Esophagus muscularis mucosa (tissue), 4 donors: ENCODE data around the gene LONP1. TPM values are rescaled to one million over a fixed set of nuclear protein-coding genes. Genes with fewer than 3 reads are reported as not detected.
"Not testable (repeated sequence)": the region's sequence is repeated elsewhere in the genome, so short reads cannot be mapped to it uniquely, and the experiment has no call there.

Experiments used
- DNase-seq: peaks from one replicate; pipeline ENCODE4 v3.0.0-alpha.2; 2017; ENCODE audit errors: extremely low spot score
- H3K27ac ChIP-seq, 4 donors: fragments of 200-600 bp; sonication (generic); replicated peaks in 1 of 4; 1 replicate in 3 of 4; 2 replicates in 1 of 4; pipeline ENCODE4 v1.5.1; 2016 to 2019; ENCODE audit warnings: mild to moderate bottlenecking in 1 of 4
- H3K27me3 ChIP-seq, 4 donors: fragments of 200-600 bp; sonication (generic); one replicate each; pipeline versions ENCODE4 v1.5.1 to v1.6.0; 2016 to 2019
- H3K36me3 ChIP-seq, 4 donors: fragments of 200-600 bp; sonication (generic); one replicate each; pipeline ENCODE4 v1.5.1; 2016 to 2019
- H3K4me1 ChIP-seq, 4 donors: fragments of 200-600 bp; sonication (generic); one replicate each; pipeline ENCODE4 v1.5.1; 2016 to 2019
- H3K4me3 ChIP-seq, 4 donors: fragments of 200-600 bp; sonication (generic); 1 replicate in 2 of 4; 2 replicates in 2 of 4; pipeline ENCODE4 v1.5.1; 2016 to 2019; ENCODE audit warnings: mild to moderate bottlenecking in 4 of 4, moderate library complexity in 1 of 4
- H3K9me3 ChIP-seq, 4 donors: fragments of 200-600 bp; sonication (generic); 1 replicate in 3 of 4; 2 replicates in 1 of 4; pipeline ENCODE4 v1.5.1; 2016 to 2019
- EP300 ChIP-seq: sonication (generic); formaldehyde crosslinking; IDR thresholded peaks from one replicate; pipeline ENCODE4 v1.6.1; 2017; ENCODE audit warnings: antibody characterized with exemption
- POLR2A ChIP-seq: fragments of 450-650 bp; IDR thresholded peaks from one replicate; pipeline ENCODE4 v1.6.1; 2017; ENCODE audit warnings: antibody characterized with exemption, moderate library complexity, mild to moderate bottlenecking, low read depth
- POLR2AphosphoS5 ChIP-seq, 2 donors: sonication (generic); formaldehyde crosslinking; IDR thresholded peaks; one replicate each; pipeline ENCODE4 v1.6.1; 2017; ENCODE audit warnings: antibody characterized with exemption in 2 of 2
- WGBS: methylation state at CpG from one replicate; pipeline ENCODE4 v1.1.5; 2018; 5-methylcytosine and 5-hydroxymethylcytosine counted together
- intact Hi-C: fragments of 100-400 bp; cut with DNase I; formaldehyde crosslinking; loops from one replicate; pipeline ENCODE4 v1.15.1; 2023
- total RNA-seq, 4 donors: library from RNA; depleted of rRNA; stranded (reverse); fragments of >200 nt; gene quantifications; one replicate each; pipeline versions ENCODE4 v1.1.0 to v1.2.1, GENCODE V29; 2016
- TF ChIP-seq, protein P1 (sequence below), 3 experiments: fragments of 200-600 bp in 2 of 3; fragments of 450-650 bp in 1 of 3; sonication (generic) in 2 of 3; IDR thresholded peaks; one replicate each; pipeline ENCODE4 v1.5.1; 2017 to 2019; ENCODE audit warnings: antibody characterized with exemption in 3 of 3, mild to moderate bottlenecking in 2 of 3, moderate library complexity in 1 of 3

LONP1 gene
- total RNA-seq, 4 donors from 2014 or later: 49.0 to 70.4 (median 54.3) TPM

DNA sequence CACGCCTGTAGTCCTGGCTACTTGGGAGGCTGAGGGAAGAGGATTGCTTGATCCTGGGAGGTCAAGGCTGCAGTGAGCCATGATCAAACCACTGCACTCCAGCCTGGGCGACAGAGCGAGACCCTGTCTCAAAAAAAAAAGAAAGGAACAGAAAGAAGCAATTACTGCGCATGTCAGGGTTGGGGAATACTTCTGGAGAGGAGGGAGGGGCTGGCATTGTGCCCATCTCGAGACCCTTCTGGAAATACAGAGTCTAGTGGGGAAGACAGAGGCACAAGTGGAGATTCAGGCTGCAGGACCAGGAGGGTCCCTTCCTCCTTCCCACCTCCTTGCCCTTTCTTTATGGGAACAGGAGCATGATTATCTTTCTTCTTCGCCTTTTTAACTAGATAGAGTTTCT is 33.8 kb upstream of the LONP1 start:
- H3K27ac ChIP-seq: no peak overlapping the region
- TF ChIP-seq POLR2AphosphoS5 (IDR thresholded peaks at IDR 0.05) (no peak), POLR2A (no peak), EP300 (no peak)
- TF ChIP-seq, protein P1, sequence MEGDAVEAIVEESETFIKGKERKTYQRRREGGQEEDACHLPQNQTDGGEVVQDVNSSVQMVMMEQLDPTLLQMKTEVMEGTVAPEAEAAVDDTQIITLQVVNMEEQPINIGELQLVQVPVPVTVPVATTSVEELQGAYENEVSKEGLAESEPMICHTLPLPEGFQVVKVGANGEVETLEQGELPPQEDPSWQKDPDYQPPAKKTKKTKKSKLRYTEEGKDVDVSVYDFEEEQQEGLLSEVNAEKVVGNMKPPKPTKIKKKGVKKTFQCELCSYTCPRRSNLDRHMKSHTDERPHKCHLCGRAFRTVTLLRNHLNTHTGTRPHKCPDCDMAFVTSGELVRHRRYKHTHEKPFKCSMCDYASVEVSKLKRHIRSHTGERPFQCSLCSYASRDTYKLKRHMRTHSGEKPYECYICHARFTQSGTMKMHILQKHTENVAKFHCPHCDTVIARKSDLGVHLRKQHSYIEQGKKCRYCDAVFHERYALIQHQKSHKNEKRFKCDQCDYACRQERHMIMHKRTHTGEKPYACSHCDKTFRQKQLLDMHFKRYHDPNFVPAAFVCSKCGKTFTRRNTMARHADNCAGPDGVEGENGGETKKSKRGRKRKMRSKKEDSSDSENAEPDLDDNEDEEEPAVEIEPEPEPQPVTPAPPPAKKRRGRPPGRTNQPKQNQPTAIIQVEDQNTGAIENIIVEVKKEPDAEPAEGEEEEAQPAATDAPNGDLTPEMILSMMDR (IDR thresholded peaks at IDR 0.05): no peak
- intact Hi-C loops: no loop called here
- H3K4me1 ChIP-seq: no peaks in the 10 kb centered on the region
- no peak for DNase-seq
- no peak overlapping the region for H3K4me3 ChIP-seq
- no peaks in the 10 kb centered on the region for H3K9me3 ChIP-seq
- 63% methylated on average over 6 of the region's 6 CpGs for WGBS
- no peaks in the 10 kb centered on the region for H3K36me3 ChIP-seq
- peaks cover 0 to 32% (median 0%) of the 10 kb centered on the region in 4 donors for H3K27me3 ChIP-seq

DNA sequence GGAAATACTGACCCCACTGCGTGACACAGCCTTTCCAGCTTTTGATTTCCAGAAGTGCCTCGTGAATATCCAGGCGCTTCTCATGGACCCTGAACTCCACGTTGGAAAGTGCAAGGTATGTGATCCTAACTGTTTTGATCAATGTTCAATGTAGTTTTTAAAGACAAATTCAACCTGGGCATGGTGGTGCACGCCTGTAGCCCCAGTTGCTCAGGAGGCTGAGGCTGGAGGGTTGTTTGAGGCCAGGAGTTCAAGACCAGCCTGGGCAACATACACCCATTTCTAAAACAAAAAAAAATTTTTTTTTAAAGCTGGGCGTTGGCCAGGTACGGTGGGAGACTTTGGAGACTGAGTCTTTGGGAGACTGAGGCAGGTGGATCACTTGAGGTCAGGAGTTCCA is 31.8 kb upstream of the LONP1 start:
- no peak overlapping the region for H3K4me3 ChIP-seq
- DNase-seq: no peak
- no peaks in the 10 kb centered on the region for H3K4me1 ChIP-seq
- intact Hi-C loops: no loop called here
- TF ChIP-seq, protein P1 (IDR thresholded peaks at IDR 0.05): no peak
- TF ChIP-seq EP300 (no peak), POLR2AphosphoS5 (IDR thresholded peaks at IDR 0.05) (no peak), POLR2A (no peak)
- H3K27ac ChIP-seq: no peak overlapping the region
- WGBS: 77% methylated on average over 7 of the region's 7 CpGs
- no peaks in the 10 kb centered on the region for H3K36me3 ChIP-seq
- H3K9me3 ChIP-seq: no peaks in the 10 kb centered on the region
- H3K27me3 ChIP-seq: peaks cover 0 to 42% (median 0%) of the 10 kb centered on the region in 4 donors

DNA sequence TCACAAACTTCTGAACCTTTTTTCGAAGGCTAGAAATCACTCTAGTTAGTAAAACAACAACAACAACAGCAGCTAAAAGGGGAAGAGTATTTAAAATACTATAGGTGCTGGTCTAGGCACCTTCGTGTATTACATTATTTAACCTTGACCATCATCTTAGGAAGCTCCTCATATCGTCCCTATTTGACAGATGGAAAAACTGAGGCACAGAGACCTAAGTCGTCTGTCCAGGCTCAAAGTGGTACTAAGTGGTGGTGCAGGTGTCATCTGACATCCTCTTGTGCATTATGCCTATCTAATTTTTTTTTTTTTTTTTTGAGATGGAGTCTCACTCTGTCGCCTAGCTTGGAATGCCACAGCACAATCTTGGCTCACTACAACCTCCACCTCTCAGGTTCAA is 29.6 kb upstream of the LONP1 start:
- Histone ChIP-seq H3K4me1 (no peaks in the 10 kb centered on the region), H3K27ac (no peak overlapping the region), H3K4me3 (no peak overlapping the region), H3K36me3 (no peaks in the 10 kb centered on the region), H3K9me3 (no peaks in the 10 kb centered on the region), H3K27me3 (peaks cover 0 to 52% (median 0%) of the 10 kb centered on the region in 4 donors)
- no peak for TF ChIP-seq POLR2AphosphoS5 (IDR thresholded peaks at IDR 0.05)
- no peak for TF ChIP-seq EP300
- TF ChIP-seq POLR2A: no peak
- TF ChIP-seq, protein P1 (IDR thresholded peaks at IDR 0.05): no peak
- 90% methylated on average over 5 of the region's 5 CpGs for WGBS
- intact Hi-C loops: no loop called here
- no peak for DNase-seq

DNA sequence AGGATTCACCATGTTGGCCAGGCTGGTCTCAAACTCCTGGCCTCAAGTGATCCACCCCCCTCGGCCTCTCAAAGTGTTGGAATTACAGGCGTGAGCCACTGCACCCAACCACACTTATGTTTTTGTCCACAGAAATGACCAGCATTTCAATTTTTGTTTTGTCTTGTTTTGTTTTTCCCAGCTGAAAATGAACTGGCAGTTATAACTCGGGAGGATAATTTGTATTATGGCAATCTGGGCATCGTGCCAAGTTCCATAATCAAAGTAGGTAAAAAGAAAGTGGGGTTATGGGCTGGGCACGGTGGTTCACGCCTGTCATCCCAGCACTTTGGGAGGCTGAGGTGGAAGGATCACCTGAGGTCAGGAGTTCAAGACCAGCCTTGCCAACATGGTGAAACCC is 29.0 kb upstream of the LONP1 start:
- intact Hi-C loops, H3K4me1 ChIP-seq, H3K27ac ChIP-seq, H3K9me3 ChIP-seq, H3K36me3 ChIP-seq, DNase-seq, H3K4me3 ChIP-seq: not testable (repeated sequence)
- peaks cover 0 to 50% (median 0%) of the 10 kb centered on the region in 4 donors for H3K27me3 ChIP-seq
- 36% methylated on average over 6 of the region's 6 CpGs for WGBS

DNA sequence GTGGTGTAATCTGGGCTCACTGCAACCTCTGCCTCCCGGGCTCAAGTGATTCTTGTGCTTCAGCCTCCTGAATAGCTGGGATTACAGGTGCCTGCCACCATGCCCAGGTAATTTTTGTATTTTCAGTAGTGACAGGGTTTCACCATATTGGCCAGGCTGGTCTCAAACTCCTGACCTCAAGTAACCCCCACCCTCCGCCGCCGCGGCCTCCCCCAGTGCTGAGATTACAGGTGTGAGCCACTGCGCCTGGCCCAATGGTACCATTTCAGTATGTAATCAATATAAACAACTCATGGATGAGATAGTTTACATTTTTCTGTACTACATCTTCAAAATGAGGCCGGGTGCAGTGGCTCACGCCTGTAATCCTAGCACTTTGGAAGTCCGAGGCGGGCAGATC is 25.1 kb upstream of the LONP1 start:
- DNase-seq, H3K27ac ChIP-seq, H3K9me3 ChIP-seq, intact Hi-C loops, H3K4me1 ChIP-seq, H3K4me3 ChIP-seq, H3K36me3 ChIP-seq: not testable (repeated sequence)
- 82% methylated on average over 10 of the region's 10 CpGs for WGBS
- peaks cover 0 to 41% (median 0%) of the 10 kb centered on the region in 4 donors for H3K27me3 ChIP-seq

DNA sequence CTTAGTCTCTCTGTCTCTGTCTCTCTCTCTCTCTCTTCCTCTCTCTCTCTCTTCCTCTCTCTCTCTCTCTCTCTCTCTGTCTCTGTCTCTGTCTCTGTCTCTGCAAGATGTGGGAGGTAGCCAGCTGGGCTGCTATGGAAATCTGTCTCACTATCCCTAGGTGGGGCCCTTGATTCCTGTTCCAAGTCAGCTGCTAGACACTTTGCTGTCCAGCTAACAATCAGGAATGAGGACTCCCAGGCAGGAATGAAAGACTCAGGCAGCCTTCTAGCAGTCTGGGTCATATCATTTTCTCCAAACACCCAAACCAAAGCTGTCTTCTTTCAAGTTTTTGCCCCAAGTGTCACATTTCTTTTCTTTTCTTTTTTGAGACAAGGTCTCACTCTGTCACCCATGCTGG is 23.7 kb upstream of the LONP1 start:
- no peaks in the 10 kb centered on the region for H3K4me1 ChIP-seq
- no peak overlapping the region for H3K27ac ChIP-seq
- H3K36me3 ChIP-seq: no peaks in the 10 kb centered on the region
- DNase-seq: no peak
- no peaks in the 10 kb centered on the region for H3K9me3 ChIP-seq
- H3K4me3 ChIP-seq: no peak overlapping the region
- no peak for TF ChIP-seq EP300
- no peak for TF ChIP-seq POLR2AphosphoS5 (IDR thresholded peaks at IDR 0.05)
- TF ChIP-seq POLR2A: no peak
- TF ChIP-seq, protein P1 (IDR thresholded peaks at IDR 0.05): no peak
- H3K27me3 ChIP-seq: peaks cover 0 to 36% (median 0%) of the 10 kb centered on the region in 4 donors
- intact Hi-C loops: no loop called here
